NCI-H2196 (cell line): ENCODE measurements around the gene CPAMD8.
"Not testable (repeated sequence)": the region's sequence is repeated elsewhere in the genome, so short reads cannot be mapped to it uniquely, and the experiment has no call there.

Experiments
- DNase-seq: peaks from one replicate; lab custom pipeline; 2025; ENCODE audit not compliant: unreplicated experiment; lab: John Stamatoyannopoulos, UW

CPAMD8 gene

GRCh38 chr19:17004386-17004785 lies 22.2 kb downstream of the CPAMD8 start:
- DNase-seq = no peak

GRCh38 chr19:17002455-17002854 lies 24.2 kb downstream of the CPAMD8 start:
- no peak for DNase-seq

GRCh38 chr19:17001603-17002183 lies 24.9 kb downstream of the CPAMD8 start:
- no peak for DNase-seq

GRCh38 chr19:16998635-16999194 lies 27.9 kb downstream of the CPAMD8 start:
- DNase-seq = no peak

GRCh38 chr19:16996838-16997490 lies 29.6 kb downstream of the CPAMD8 start:
- not testable (repeated sequence) for DNase-seq

- no peak for DNase-seq
Observed at GRCh38 chr19:16988661-16989060, 37.9 kb downstream of the CPAMD8 start.

GRCh38 chr19:16985403-16985802 lies 41.2 kb downstream of the CPAMD8 start:
- DNase-seq = no peak

- not testable (repeated sequence) for DNase-seq
Observed at GRCh38 chr19:16982586-16982985, 44.0 kb downstream of the CPAMD8 start.

- DNase-seq = no peak
Observed at GRCh38 chr19:16978839-16979802, 47.5 kb downstream of the CPAMD8 start.

- no peak for DNase-seq
Observed at GRCh38 chr19:16978156-16978555, 48.5 kb downstream of the CPAMD8 start.

- DNase-seq = no peak
Observed at GRCh38 chr19:16977306-16977705, 49.3 kb downstream of the CPAMD8 start.

- DNase-seq = no peak
Observed at GRCh38 chr19:16976446-16976845, 50.2 kb downstream of the CPAMD8 start.

GRCh38 chr19:16970821-16971220 lies 55.8 kb downstream of the CPAMD8 start:
- no peak for DNase-seq

- no peak for DNase-seq
Observed at GRCh38 chr19:16969135-16969534, 57.5 kb downstream of the CPAMD8 start.

- not testable (repeated sequence) for DNase-seq
Observed at GRCh38 chr19:16960996-16961822, 65.4 kb downstream of the CPAMD8 start.

GRCh38 chr19:16958277-16958676 lies 68.3 kb downstream of the CPAMD8 start:
- not testable (repeated sequence) for DNase-seq

GRCh38 chr19:16957855-16958254 lies 68.8 kb downstream of the CPAMD8 start:
- DNase-seq = no peak

- peak; percentile 30 for DNase-seq
Observed at GRCh38 chr19:16957151-16957701, 69.4 kb downstream of the CPAMD8 start.

- no peak for DNase-seq
Observed at GRCh38 chr19:16955161-16955560, 71.4 kb downstream of the CPAMD8 start.

GRCh38 chr19:16952046-16952445 lies 74.6 kb downstream of the CPAMD8 start:
- DNase-seq = no peak
